ENCODE data around the gene SLC5A7. TPM values are rescaled to one million over a fixed set of nuclear protein-coding genes. Genes with fewer than 3 reads are reported as not detected.

The SLC5A7 gene
- total RNA-seq, result not detected in 3 replicates
- long read RNA-seq, result 0 reads

- DNase-seq (ENCODE audit: low spot score), result no peak
- Mint-ChIP-seq H3K9me3 (ENCODE audit: low read depth) (no peaks in the 10 kb centered on the region), H3K27ac (ENCODE audit: unreplicated experiment) (no peak within 1 kb of the TSS), H3K27me3 (ENCODE audit: low read depth) (peaks cover 65% of the 10 kb centered on the region), H3K4me3 (ENCODE audit: unreplicated experiment) (no peak within 1 kb of the TSS), H3K36me3 (ENCODE audit: low read depth) (peaks cover 1% of the 10 kb centered on the region), H3K4me1 (ENCODE audit: low read depth) (peaks cover 7% of the 10 kb centered on the region)
- TF ChIP-seq CTCF (IDR thresholded peaks at IDR 0.05), result no peak
Measured at GRCh38 chr2:107986278-107987217, at the start of gene SLC5A7. SLC5A7 (plus strand) TSS chr2:107986524; CDS start chr2:107988156, 1,632 bp downstream.

DNA sequence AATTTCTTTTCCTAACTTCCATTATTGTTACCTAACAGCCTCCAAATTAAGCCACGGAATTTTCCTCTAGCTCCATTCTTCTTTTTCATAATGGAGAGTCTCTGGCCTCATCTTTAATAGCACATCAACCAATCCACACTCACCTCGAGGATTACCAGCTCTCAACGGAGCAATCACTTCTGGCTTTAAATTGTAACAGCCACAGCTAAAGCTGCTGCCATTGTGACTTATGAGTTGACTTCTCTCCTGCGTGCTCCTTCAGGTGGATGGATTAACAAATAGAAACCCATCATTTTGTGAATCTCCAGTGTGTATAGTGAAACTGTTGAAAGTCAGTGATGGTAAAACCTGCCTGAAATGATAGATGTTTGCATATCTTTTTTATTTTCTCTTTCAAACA lies 24.9 kb upstream of the SLC5A7 start:
- H3K4me1 Mint-ChIP-seq (ENCODE audit: low read depth), result no peaks in the 10 kb centered on the region
- no peak overlapping the region for H3K27ac Mint-ChIP-seq (ENCODE audit: unreplicated experiment)
- H3K36me3 Mint-ChIP-seq (ENCODE audit: low read depth), result no peaks in the 10 kb centered on the region
- H3K27me3 Mint-ChIP-seq (ENCODE audit: low read depth), result peaks cover 32% of the 10 kb centered on the region
- no peak overlapping the region for H3K4me3 Mint-ChIP-seq (ENCODE audit: unreplicated experiment)
- peaks cover 3% of the 10 kb centered on the region for H3K9me3 Mint-ChIP-seq (ENCODE audit: low read depth)
- no peak for TF ChIP-seq CTCF (IDR thresholded peaks at IDR 0.05)
- no peak for DNase-seq (ENCODE audit: low spot score)

- no peak overlapping the region for H3K27ac Mint-ChIP-seq (ENCODE audit: unreplicated experiment)
- H3K36me3 Mint-ChIP-seq (ENCODE audit: low read depth), result no peaks in the 10 kb centered on the region
- no peak for DNase-seq (ENCODE audit: low spot score)
- peaks cover 6% of the 10 kb centered on the region for H3K9me3 Mint-ChIP-seq (ENCODE audit: low read depth)
- H3K27me3 Mint-ChIP-seq (ENCODE audit: low read depth), result peaks cover 18% of the 10 kb centered on the region
- no peaks in the 10 kb centered on the region for H3K4me1 Mint-ChIP-seq (ENCODE audit: low read depth)
- no peak overlapping the region for H3K4me3 Mint-ChIP-seq (ENCODE audit: unreplicated experiment)
- no peak for TF ChIP-seq CTCF (IDR thresholded peaks at IDR 0.05)
Measured at GRCh38 chr2:107964185-107964584, 22.1 kb upstream of the SLC5A7 start.

- peaks cover 7% of the 10 kb centered on the region for H3K4me1 Mint-ChIP-seq (ENCODE audit: low read depth)
- no peaks in the 10 kb centered on the region for H3K9me3 Mint-ChIP-seq (ENCODE audit: low read depth)
- TF ChIP-seq CTCF (IDR thresholded peaks at IDR 0.05), result no peak
- H3K27me3 Mint-ChIP-seq (ENCODE audit: low read depth), result peaks cover 59% of the 10 kb centered on the region
- H3K27ac Mint-ChIP-seq (ENCODE audit: unreplicated experiment), result no peak overlapping the region
- no peak overlapping the region for H3K4me3 Mint-ChIP-seq (ENCODE audit: unreplicated experiment)
- H3K36me3 Mint-ChIP-seq (ENCODE audit: low read depth), result peaks cover 1% of the 10 kb centered on the region
- DNase-seq (ENCODE audit: low spot score), result no peak
Measured at GRCh38 chr2:107984707-107985106, 1.6 kb upstream of the SLC5A7 start.

GRCh38 chr2:107988108-107988507 lies 1.8 kb downstream of the SLC5A7 start:
- Mint-ChIP-seq H3K36me3 (ENCODE audit: low read depth) (peaks cover 1% of the 10 kb centered on the region), H3K4me1 (ENCODE audit: low read depth) (peaks cover 14% of the 10 kb centered on the region), H3K4me3 (ENCODE audit: unreplicated experiment) (no peak overlapping the region), H3K27ac (ENCODE audit: unreplicated experiment) (no peak overlapping the region), H3K27me3 (ENCODE audit: low read depth) (peaks cover 55% of the 10 kb centered on the region), H3K9me3 (ENCODE audit: low read depth) (no peaks in the 10 kb centered on the region)
- DNase-seq (ENCODE audit: low spot score), result no peak
- TF ChIP-seq CTCF (IDR thresholded peaks at IDR 0.05), result no peak
